ENCODE data around the gene ATXN1.
"Not testable (repeated sequence)": the region's sequence is repeated elsewhere in the genome, so short reads cannot be mapped to it uniquely, and the experiment has no call there.

The ATXN1 gene

DNA sequence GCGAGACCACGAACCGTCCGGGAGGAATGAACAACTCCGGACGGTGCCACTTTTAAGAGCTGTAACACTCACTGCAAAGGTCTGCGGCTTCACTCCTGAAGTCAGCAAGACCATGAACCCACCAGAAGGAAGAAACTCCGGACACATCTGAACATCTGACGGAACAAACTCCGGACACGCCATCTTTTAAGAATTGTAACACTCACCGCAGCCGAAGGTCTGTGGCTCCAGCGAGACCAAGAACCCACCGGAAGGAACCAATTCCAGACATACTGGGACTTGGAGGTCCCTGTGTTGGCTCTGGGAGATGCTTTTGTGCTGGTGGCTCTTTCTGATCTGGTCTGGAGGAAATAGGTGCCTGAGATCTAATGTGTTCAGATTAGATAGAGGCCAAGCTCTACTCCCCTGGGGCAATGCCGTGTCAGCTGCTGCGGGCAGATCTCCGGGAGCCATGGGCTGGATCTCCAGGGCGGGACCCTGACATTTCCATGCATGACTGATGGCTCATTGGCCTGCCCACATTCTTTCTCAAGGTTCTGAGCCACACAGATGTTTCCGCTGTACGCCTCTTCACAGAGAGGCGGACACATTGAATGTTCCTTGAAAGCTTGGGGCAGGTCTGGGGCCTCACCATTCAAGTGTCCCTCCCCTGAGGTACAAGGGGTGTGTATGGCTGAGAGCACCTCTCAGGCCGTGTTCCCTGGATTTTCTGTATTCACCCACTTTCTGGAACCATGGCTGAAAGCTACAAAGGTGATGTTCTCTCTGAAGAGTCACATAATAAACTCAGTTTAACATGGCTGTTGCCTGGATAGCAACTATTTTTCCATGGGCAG is 493.6 kb downstream of the ATXN1 start:
- TF ChIP-seq, protein P1, sequence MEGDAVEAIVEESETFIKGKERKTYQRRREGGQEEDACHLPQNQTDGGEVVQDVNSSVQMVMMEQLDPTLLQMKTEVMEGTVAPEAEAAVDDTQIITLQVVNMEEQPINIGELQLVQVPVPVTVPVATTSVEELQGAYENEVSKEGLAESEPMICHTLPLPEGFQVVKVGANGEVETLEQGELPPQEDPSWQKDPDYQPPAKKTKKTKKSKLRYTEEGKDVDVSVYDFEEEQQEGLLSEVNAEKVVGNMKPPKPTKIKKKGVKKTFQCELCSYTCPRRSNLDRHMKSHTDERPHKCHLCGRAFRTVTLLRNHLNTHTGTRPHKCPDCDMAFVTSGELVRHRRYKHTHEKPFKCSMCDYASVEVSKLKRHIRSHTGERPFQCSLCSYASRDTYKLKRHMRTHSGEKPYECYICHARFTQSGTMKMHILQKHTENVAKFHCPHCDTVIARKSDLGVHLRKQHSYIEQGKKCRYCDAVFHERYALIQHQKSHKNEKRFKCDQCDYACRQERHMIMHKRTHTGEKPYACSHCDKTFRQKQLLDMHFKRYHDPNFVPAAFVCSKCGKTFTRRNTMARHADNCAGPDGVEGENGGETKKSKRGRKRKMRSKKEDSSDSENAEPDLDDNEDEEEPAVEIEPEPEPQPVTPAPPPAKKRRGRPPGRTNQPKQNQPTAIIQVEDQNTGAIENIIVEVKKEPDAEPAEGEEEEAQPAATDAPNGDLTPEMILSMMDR (IDR thresholded peaks at IDR 0.05; ENCODE audit: extremely low read depth, missing control alignments): no peak
- no peak for DNase-seq (ENCODE audit: low spot score)

DNA sequence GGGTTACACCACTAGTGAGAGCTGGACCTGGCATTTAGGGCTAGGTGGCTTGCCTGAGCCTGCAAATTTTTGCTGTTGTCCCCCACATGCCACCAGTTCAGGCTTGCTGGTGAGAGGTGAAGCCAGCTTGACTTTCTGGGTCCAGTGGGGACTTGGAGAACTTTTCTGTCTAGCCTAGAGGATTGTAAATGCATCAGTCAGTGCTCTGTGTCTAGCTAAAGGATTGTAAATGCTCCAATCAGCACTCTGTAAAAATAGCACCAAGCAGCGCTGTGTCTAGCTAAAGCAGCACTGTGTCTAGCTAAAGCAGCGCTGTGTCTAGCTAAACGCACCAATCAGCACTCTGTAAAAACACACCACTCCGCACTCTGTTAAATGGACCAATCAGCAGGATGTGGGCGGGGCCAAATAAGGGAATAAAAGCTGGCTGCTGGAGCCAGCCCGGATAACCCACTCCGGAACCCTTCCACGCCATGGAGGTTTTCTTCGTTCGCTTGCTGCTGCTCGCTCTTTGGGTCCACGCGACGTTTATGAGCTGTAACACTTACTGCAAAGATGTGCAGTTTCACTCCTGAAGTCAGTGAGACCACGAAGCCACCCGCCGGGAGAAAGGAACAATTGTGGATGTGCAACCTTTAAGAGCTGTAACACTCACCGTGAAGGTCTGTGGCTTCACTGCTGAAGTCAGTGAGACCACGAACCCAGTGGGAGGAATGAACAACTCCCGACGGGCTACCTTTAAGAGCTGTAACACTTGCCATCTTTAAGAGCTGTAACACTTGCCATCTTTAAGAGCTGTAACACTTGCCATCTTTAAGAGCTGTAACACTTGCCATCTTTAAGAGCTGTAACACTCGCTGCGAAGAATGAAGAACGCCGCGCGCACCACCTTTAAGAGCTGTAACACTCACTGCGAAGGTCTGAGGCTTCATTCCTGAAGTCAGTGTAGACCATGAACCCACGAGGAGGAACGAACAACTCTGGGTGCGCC is 495.6 kb downstream of the ATXN1 start:
- TF ChIP-seq, protein P1 (IDR thresholded peaks at IDR 0.05; ENCODE audit: extremely low read depth, missing control alignments): no peak
- no peak for DNase-seq (ENCODE audit: low spot score)

DNA sequence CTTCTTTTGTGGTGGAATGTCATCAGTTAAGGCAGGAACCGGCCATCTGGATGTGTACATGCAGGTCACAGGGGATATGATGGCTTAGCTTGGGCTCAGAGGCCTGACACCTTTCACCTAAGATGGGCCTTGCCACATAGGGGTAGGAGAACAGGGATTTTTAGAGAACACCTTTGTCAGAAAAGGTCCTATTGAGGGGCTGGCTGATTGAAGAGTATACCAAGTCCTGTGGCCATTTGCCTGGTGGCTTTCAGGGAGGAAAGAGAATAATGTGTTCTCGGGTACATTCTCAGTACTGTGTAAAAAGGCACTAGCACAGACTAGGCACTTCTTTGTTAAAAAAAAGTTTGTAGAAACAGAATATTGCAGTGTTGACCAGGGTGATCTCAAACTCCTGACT is 496.5 kb downstream of the ATXN1 start:
- no peak for DNase-seq (ENCODE audit: low spot score)
- TF ChIP-seq, protein P1 (IDR thresholded peaks at IDR 0.05; ENCODE audit: extremely low read depth, missing control alignments): no peak

DNA sequence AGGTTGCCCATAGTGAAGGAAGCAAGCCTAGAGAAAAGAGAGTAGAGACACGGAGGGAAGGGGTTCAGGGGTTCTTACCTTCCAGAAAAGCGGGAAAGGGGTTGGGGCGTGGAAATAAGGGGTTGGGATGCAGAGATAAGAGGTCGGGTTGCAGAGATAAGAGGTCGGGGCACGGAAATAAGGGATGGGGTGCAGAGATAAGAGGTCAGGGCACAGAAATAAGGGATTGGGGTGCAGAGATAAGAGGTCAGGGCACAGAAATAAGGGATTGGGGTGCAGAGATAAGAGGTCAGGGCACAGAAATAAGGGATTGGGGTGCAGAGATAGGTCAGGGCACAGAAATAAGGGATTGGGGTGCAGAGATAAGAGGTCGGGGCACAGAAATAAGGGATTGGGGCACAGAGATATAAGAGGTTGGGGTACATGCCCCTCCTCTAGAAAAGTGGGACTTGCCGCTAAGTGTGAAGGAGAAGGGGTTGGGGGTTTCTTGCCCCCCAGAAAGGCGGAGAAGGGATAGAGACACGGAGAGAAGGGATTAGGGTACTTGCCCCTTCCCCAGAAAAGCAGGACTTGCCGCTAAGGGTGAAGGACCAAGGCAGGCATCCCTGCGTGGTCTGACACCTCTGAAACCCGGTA is 497.7 kb downstream of the ATXN1 start:
- DNase-seq (ENCODE audit: low spot score): not testable (repeated sequence)

DNA sequence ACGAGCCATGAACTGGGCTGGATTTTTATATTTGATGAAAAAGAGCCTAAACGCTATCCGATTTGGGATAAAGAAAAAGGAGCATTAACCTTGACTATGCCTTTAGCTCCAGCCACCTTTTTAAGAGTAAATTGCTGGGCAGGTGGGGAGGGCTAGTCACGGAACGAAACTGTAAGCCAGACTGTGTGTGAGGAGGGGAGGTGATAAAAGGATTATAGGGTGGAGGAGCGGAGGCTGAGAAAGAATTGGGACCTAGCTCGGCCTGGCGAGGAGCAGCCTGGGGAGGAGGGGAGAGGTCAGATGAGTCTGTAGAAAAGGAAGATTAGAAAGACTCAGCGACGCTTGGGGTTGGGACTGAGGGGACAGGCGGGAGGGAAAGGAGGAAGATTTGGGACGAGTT is 498.5 kb downstream of the ATXN1 start:
- not testable (repeated sequence) for DNase-seq (ENCODE audit: low spot score)

DNA sequence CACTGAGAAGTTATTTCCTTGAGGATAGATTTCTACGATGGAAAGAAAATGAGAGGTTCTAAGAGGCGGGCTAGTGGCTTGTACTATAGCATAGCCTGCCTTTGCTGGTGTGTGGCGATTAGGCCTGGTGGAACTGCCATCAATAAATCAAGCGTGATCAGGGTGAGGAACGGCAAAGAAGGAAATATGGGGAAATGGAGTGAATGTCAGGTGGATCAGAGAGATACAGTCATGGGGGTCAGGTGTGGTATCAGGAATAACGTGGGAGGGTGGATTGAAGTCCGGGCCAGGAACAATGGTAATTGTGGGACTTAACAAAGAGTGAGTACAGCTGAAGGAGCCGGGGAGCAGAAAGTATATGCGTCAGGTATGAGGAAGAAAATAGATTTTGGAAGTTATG is 500.7 kb downstream of the ATXN1 start:
- not testable (repeated sequence) for DNase-seq (ENCODE audit: low spot score)

DNA sequence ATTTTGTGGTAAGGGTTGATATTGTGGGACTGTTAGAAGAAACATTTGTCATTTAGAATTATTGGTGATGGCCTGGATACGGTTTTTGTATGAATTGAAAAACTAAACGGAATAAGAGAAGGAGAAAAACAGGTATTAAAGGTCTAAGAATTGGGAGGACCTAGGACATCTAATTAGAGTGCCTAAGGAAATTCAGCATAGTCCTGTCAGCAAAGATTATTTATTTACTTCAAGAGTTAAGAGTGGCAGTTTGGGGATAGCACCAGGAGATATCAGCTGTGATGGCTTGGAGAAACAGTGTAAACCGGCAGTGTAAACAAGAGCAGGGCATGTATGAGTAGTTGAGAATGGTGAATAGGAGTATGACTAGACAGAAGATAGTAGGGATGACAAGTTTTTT is 501.7 kb downstream of the ATXN1 start:
- not testable (repeated sequence) for DNase-seq (ENCODE audit: low spot score)

DNA sequence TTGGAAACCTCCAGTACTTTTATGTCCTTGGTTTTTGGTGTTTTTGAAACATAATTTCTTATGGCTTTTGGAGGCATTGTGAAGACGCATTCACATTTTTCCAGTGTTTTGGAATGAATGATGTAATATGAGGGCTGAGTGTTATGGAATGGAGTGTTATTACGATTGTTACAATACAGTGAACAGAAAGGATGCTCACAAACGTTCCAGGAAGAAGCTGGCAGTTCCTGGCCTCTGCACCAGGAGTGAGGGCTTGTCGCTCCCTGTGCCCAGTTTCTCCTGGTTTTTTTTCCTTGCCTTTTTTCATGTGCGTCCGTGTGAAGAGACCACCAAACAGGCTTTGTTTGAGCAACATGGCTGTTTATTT is 502.6 kb downstream of the ATXN1 start:
- TF ChIP-seq, protein P1 (IDR thresholded peaks at IDR 0.05; ENCODE audit: extremely low read depth, missing control alignments): no peak
- DNase-seq (ENCODE audit: low spot score): no peak

DNA sequence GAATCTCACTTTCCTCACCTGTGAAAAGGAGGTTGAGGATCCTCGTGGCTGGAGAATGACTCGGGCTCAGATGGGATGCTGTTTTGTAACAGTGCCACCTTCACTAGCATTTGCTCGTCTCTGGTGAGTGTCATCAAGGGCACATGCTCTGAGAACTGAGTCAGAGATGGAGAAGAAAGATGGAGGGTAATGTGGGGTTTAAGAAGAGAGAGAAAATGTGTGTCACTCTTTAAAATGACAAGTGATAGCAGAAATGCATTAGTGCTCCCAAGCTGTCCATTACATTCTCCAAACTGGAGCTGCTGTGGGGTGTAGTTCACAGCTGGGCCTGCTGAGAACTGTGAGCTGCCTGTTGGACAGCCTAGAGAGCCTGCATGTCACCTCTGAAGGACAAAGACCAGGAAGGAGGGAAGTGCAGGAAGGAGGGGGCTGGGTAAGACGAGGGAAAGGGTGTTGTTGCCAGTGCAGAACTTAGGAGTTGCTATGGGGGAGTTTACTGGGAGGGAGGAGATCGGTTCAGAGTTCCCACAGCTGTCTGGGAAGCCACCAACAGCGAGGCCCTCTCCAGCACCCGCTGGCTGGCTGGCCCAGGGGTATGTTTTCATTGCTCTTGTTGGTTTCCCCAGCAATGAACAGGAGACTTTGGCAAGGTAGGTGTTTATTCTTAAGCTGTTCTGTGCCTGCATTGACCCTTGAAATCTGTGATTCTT is 503.1 kb downstream of the ATXN1 start:
- TF ChIP-seq, protein P1 (IDR thresholded peaks at IDR 0.05; ENCODE audit: extremely low read depth, missing control alignments): no peak
- no peak for DNase-seq (ENCODE audit: low spot score)
